GM23338 (cell line): ENCODE measurements around the gene CD226. TPM values are rescaled to one million over a fixed set of nuclear protein-coding genes. Genes with fewer than 3 reads are reported as not detected.

Source experiments
- ATAC-seq: fragments of 200-7000 bp; cut with Tn5 transposase; 3 replicates; pipeline ENCODE4 v1.9.1; 2020
- DNase-seq: peaks from one replicate; pipeline ENCODE4 v3.0.0-alpha.2; 2015; ENCODE audit warnings: low spot score
- H2AFZ ChIP-seq: fragments of 200-600 bp; sonication (generic); 2 replicates; pipeline ENCODE4 v1.8.0; 2016; ENCODE audit warnings: antibody characterized with exemption, mild to moderate bottlenecking, moderate library complexity
- H3F3A ChIP-seq: fragments of 200-600 bp; sonication (generic); replicated peaks from 2 replicates; pipeline ENCODE4 v1.8.0; 2017; ENCODE audit warnings: antibody characterized with exemption, mixed run types, low read depth
- H3K27ac ChIP-seq: fragments of 200-600 bp; sonication (generic); 2 replicates; pipeline ENCODE4 v1.6.1; 2016; ENCODE audit warnings: low read depth
- H3K27me3 ChIP-seq: fragments of 200-600 bp; sonication (generic); 2 replicates; pipeline ENCODE4 v1.8.0; 2016; ENCODE audit warnings: mild to moderate bottlenecking, mixed run types, moderate library complexity; ENCODE audit not compliant: insufficient read depth
- H3K36me3 ChIP-seq: fragments of 200-600 bp; sonication (generic); 2 replicates; pipeline ENCODE4 v1.8.0; 2016; ENCODE audit warnings: mild to moderate bottlenecking; ENCODE audit not compliant: insufficient read depth
- H3K4me1 ChIP-seq: fragments of 200-600 bp; sonication (generic); 2 replicates; pipeline ENCODE4 v1.8.0; 2016; ENCODE audit warnings: mild to moderate bottlenecking, moderate library complexity; ENCODE audit not compliant: insufficient read depth
- H3K4me2 ChIP-seq: fragments of 200-600 bp; sonication (generic); 2 replicates; pipeline ENCODE4 v1.7.1; 2017; ENCODE audit warnings: mixed run types
- H3K4me3 ChIP-seq: fragments of 200-600 bp; sonication (generic); 2 replicates; pipeline ENCODE4 v1.6.1; 2016; ENCODE audit warnings: mixed run types
- H3K79me2 ChIP-seq: fragments of 200-600 bp; sonication (generic); replicated peaks from 2 replicates; pipeline ENCODE4 v1.8.0; 2017; ENCODE audit warnings: mild to moderate bottlenecking; ENCODE audit not compliant: insufficient read depth
- H3K9me2 ChIP-seq: fragments of 200-600 bp; sonication (generic); 2 replicates; pipeline ENCODE4 v1.8.0; 2017; ENCODE audit not compliant: insufficient read depth
- H4K20me1 ChIP-seq: fragments of 200-600 bp; sonication (generic); replicated peaks from 2 replicates; pipeline ENCODE4 v1.8.0; 2017; ENCODE audit warnings: mild to moderate bottlenecking; ENCODE audit not compliant: insufficient read depth
- H3K27ac Mint-ChIP-seq: 2 replicates; pipeline ENCODE4 v1.8.0; 2020; ENCODE audit warnings: inconsistent platforms, mild to moderate bottlenecking, moderate library complexity, mixed read lengths
- H3K27me3 Mint-ChIP-seq: 3 replicates; pipeline ENCODE4 v1.8.0; 2022; ENCODE audit warnings: low read depth, mild to moderate bottlenecking, moderate library complexity, mixed read lengths, inconsistent platforms; ENCODE audit not compliant: insufficient read depth, poor library complexity
- H3K36me3 Mint-ChIP-seq: 3 replicates; pipeline ENCODE4 v1.8.0; 2021; ENCODE audit warnings: low read depth, mild to moderate bottlenecking, inconsistent platforms, moderate library complexity, mixed read lengths
- H3K4me1 Mint-ChIP-seq: 3 replicates; pipeline ENCODE4 v1.8.0; 2020; ENCODE audit warnings: mild to moderate bottlenecking, inconsistent platforms, mixed read lengths
- H3K4me3 Mint-ChIP-seq: 3 replicates; pipeline ENCODE4 v1.8.0; 2021; ENCODE audit warnings: moderate library complexity, mild to moderate bottlenecking, inconsistent platforms, mixed read lengths
- H3K9me3 Mint-ChIP-seq: 3 replicates; pipeline ENCODE4 v1.8.0; 2020; ENCODE audit warnings: moderate library complexity, mild to moderate bottlenecking, inconsistent platforms, mixed read lengths
- CTCF ChIP-seq, 2 experiments: fragments of 200-600 bp in 1 of 2; sonication (generic) in 1 of 2; conservative IDR thresholded peaks; 2 replicates each; pipeline versions ENCODE4 v1.5.1 to v1.6.1; 2016 to 2017; ENCODE audit warnings: antibody characterized with exemption in 2 of 2, low read depth in 2 of 2, mild to moderate bottlenecking in 2 of 2, moderate library complexity in 1 of 2
- ETS1 ChIP-seq: IDR thresholded peaks from 2 replicates; pipeline ENCODE4 v1.6.1; 2016; ENCODE audit warnings: antibody characterized with exemption
- EZH2phosphoT487 ChIP-seq: fragments of 200-600 bp; sonication (generic); IDR thresholded peaks from one replicate; pipeline ENCODE4 v1.8.1; 2018; ENCODE audit warnings: antibody characterized with exemption; ENCODE audit not compliant: unreplicated experiment
- JUNB ChIP-seq: IDR thresholded peaks from one replicate; pipeline ENCODE4 v1.6.1; 2016; ENCODE audit warnings: antibody characterized with exemption; ENCODE audit not compliant: unreplicated experiment
- NANOG ChIP-seq: IDR thresholded peaks from 2 replicates; pipeline ENCODE4 v1.6.1; 2016; ENCODE audit warnings: antibody characterized with exemption, borderline replicate concordance
- POLR2AphosphoS5 ChIP-seq: IDR thresholded peaks from 2 replicates; pipeline ENCODE4 v1.6.1; 2016; ENCODE audit warnings: antibody characterized with exemption, low read depth
- REST ChIP-seq: IDR thresholded peaks from one replicate; pipeline ENCODE4 v1.6.1; 2018; ENCODE audit warnings: antibody characterized with exemption; ENCODE audit not compliant: unreplicated experiment
- STAT1 ChIP-seq: IDR thresholded peaks from one replicate; pipeline ENCODE4 v1.6.1; 2016; ENCODE audit warnings: antibody characterized with exemption; ENCODE audit not compliant: unreplicated experiment
- ZNF114 ChIP-seq: fragments of 250-450 bp; sonication (Bioruptor Pico); IDR thresholded peaks from 2 replicates; pipeline ENCODE4 v1.5.0; 2020; ENCODE audit warnings: mild to moderate bottlenecking, moderate library complexity
- ZNF331 ChIP-seq: fragments of 250-450 bp; sonication (Bioruptor Pico); IDR thresholded peaks from 2 replicates; pipeline ENCODE4 v1.5.0; 2020; ENCODE audit warnings: low read depth, mild to moderate bottlenecking, moderate library complexity
- polyA plus RNA-seq: library from polyadenylated mRNA; unstranded; fragments of >200 nt; fragmentation: Nextera tagmentation; extraction: Ambion mirVana; gene quantifications from 2 replicates; pipeline ENCODE4 v1.2.1, GENCODE V29; 2016
- total RNA-seq: library from RNA; depleted of rRNA; stranded (reverse); fragments of >200 nt; shearing (Covaris generic); gene quantifications from 2 replicates; pipeline ENCODE4 v1.2.3, GENCODE V29; 2014
- TF ChIP-seq, protein P1 (sequence below): fragments of 250-450 bp; sonication (Bioruptor Pico); IDR thresholded peaks from 2 replicates; pipeline ENCODE4 v1.5.0; 2020; ENCODE audit warnings: mild to moderate bottlenecking, moderate library complexity

Gene CD226
- total and polyA plus RNA-seq, 2 experiments from 2014 or later: not detected

GRCh38 chr18:69840445-69840844, 107.2 kb downstream of the CD226 start:
- Histone ChIP-seq H3F3A (no peaks in the 10 kb centered on the region), H3K4me2 (no peak overlapping the region), H3K4me3 (no peak overlapping the region), H3K36me3 (no peaks in the 10 kb centered on the region), H3K27me3 (no peaks in the 10 kb centered on the region), H3K27ac (no peak overlapping the region), H4K20me1 (no peaks in the 10 kb centered on the region), H3K4me1 (no peaks in the 10 kb centered on the region), H2AFZ (no peak overlapping the region), H3K9me2 (0 out of 2 replicates have a peak, but pooled peaks cover 4% of the 10 kb centered on the region), H3K79me2 (no peaks in the 10 kb centered on the region)
- no peak for TF ChIP-seq NANOG
- no peak for TF ChIP-seq ETS1
- no peak for TF ChIP-seq ZNF114
- TF ChIP-seq EZH2phosphoT487: no peak
- no peak for TF ChIP-seq POLR2AphosphoS5
- no peak for TF ChIP-seq JUNB
- no peak for TF ChIP-seq ZNF331 (CRISPR knock-in tag)
- TF ChIP-seq, protein P1, sequence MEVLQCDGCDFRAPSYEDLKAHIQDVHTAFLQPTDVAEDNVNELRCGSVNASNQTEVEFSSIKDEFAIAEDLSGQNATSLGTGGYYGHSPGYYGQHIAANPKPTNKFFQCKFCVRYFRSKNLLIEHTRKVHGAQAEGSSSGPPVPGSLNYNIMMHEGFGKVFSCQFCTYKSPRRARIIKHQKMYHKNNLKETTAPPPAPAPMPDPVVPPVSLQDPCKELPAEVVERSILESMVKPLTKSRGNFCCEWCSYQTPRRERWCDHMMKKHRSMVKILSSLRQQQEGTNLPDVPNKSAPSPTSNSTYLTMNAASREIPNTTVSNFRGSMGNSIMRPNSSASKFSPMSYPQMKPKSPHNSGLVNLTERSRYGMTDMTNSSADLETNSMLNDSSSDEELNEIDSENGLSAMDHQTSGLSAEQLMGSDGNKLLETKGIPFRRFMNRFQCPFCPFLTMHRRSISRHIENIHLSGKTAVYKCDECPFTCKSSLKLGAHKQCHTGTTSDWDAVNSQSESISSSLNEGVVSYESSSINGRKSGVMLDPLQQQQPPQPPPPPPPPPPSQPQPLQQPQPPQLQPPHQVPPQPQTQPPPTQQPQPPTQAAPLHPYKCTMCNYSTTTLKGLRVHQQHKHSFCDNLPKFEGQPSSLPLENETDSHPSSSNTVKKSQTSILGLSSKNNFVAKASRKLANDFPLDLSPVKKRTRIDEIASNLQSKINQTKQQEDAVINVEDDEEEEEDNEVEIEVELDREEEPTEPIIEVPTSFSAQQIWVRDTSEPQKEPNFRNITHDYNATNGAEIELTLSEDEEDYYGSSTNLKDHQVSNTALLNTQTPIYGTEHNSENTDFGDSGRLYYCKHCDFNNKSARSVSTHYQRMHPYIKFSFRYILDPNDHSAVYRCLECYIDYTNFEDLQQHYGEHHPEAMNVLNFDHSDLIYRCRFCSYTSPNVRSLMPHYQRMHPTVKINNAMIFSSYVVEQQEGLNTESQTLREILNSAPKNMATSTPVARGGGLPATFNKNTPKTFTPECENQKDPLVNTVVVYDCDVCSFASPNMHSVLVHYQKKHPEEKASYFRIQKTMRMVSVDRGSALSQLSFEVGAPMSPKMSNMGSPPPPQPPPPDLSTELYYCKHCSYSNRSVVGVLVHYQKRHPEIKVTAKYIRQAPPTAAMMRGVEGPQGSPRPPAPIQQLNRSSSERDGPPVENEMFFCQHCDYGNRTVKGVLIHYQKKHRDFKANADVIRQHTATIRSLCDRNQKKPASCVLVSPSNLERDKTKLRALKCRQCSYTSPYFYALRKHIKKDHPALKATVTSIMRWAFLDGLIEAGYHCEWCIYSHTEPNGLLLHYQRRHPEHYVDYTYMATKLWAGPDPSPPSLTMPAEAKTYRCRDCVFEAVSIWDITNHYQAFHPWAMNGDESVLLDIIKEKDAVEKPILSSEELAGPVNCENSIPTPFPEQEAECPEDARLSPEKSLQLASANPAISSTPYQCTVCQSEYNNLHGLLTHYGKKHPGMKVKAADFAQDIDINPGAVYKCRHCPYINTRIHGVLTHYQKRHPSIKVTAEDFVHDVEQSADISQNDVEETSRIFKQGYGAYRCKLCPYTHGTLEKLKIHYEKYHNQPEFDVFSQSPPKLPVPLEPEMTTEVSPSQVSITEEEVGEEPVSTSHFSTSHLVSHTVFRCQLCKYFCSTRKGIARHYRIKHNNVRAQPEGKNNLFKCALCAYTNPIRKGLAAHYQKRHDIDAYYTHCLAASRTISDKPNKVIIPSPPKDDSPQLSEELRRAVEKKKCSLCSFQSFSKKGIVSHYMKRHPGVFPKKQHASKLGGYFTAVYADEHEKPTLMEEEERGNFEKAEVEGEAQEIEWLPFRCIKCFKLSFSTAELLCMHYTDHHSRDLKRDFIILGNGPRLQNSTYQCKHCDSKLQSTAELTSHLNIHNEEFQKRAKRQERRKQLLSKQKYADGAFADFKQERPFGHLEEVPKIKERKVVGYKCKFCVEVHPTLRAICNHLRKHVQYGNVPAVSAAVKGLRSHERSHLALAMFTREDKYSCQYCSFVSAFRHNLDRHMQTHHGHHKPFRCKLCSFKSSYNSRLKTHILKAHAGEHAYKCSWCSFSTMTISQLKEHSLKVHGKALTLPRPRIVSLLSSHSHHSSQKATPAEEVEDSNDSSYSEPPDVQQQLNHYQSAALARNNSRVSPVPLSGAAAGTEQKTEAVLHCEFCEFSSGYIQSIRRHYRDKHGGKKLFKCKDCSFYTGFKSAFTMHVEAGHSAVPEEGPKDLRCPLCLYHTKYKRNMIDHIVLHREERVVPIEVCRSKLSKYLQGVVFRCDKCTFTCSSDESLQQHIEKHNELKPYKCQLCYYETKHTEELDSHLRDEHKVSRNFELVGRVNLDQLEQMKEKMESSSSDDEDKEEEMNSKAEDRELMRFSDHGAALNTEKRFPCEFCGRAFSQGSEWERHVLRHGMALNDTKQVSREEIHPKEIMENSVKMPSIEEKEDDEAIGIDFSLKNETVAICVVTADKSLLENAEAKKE: no peak
- no peak for TF ChIP-seq CTCF (conservative IDR thresholded peaks at IDR 0.05; ENCODE audit: low read depth in 2 of 2)
- TF ChIP-seq STAT1: no peak
- no peak for TF ChIP-seq REST
- Mint-ChIP-seq H3K36me3 (peaks cover 3% of the 10 kb centered on the region; the same call in 1 of the 3 replicates), H3K4me3 (no peak overlapping the region), H3K9me3 (no peaks in the 10 kb centered on the region; the same call in 2 of the 3 replicates), H3K27ac (no peak overlapping the region), H3K27me3 (peaks cover 4% of the 10 kb centered on the region), H3K4me1 (peaks cover 6% of the 10 kb centered on the region)
- no peak for ATAC-seq
- no peak for DNase-seq
